ENCODE results near the gene KLF16.

Gene KLF16

GRCh38 chr19:1868971-1869370 is 5.6 kb upstream of the KLF16 start:
- peak overlapping the region; percentile 34; the same call in 1 of the 2 replicates for H3K27ac ChIP-seq
- TF ChIP-seq, protein P1, sequence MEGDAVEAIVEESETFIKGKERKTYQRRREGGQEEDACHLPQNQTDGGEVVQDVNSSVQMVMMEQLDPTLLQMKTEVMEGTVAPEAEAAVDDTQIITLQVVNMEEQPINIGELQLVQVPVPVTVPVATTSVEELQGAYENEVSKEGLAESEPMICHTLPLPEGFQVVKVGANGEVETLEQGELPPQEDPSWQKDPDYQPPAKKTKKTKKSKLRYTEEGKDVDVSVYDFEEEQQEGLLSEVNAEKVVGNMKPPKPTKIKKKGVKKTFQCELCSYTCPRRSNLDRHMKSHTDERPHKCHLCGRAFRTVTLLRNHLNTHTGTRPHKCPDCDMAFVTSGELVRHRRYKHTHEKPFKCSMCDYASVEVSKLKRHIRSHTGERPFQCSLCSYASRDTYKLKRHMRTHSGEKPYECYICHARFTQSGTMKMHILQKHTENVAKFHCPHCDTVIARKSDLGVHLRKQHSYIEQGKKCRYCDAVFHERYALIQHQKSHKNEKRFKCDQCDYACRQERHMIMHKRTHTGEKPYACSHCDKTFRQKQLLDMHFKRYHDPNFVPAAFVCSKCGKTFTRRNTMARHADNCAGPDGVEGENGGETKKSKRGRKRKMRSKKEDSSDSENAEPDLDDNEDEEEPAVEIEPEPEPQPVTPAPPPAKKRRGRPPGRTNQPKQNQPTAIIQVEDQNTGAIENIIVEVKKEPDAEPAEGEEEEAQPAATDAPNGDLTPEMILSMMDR (IDR thresholded peaks at IDR 0.05): no peak
- TF ChIP-seq ZFX (IDR thresholded peaks at IDR 0.05; ENCODE audit: borderline replicate concordance): no peak

GRCh38 chr19:1867349-1867724 is 4.0 kb upstream of the KLF16 start:
- no peak for TF ChIP-seq ZFX (IDR thresholded peaks at IDR 0.05; ENCODE audit: borderline replicate concordance)
- TF ChIP-seq, protein P1 (IDR thresholded peaks at IDR 0.05): no peak
- peak overlapping the region; percentile 12; the same call in 1 of the 2 replicates for H3K27ac ChIP-seq

GRCh38 chr19:1866693-1867348 is 3.4 kb upstream of the KLF16 start:
- peak overlapping the region; percentile 93; the same call in 1 of the 2 replicates for H3K27ac ChIP-seq

GRCh38 chr19:1865172-1866010 is 2.0 kb upstream of the KLF16 start:
- H3K27ac ChIP-seq: peak overlapping the region; percentile 93
- TF ChIP-seq ZFX (IDR thresholded peaks at IDR 0.05; ENCODE audit: borderline replicate concordance): no peak
- TF ChIP-seq, protein P1 (IDR thresholded peaks at IDR 0.05): no peak

More at GRCh38 chr19:1866693-1867348, 3.4 kb upstream of the KLF16 start:
- no peak for TF ChIP-seq ZFX (IDR thresholded peaks at IDR 0.05; ENCODE audit: borderline replicate concordance)
- TF ChIP-seq, protein P1 (IDR thresholded peaks at IDR 0.05): no peak

DNA sequence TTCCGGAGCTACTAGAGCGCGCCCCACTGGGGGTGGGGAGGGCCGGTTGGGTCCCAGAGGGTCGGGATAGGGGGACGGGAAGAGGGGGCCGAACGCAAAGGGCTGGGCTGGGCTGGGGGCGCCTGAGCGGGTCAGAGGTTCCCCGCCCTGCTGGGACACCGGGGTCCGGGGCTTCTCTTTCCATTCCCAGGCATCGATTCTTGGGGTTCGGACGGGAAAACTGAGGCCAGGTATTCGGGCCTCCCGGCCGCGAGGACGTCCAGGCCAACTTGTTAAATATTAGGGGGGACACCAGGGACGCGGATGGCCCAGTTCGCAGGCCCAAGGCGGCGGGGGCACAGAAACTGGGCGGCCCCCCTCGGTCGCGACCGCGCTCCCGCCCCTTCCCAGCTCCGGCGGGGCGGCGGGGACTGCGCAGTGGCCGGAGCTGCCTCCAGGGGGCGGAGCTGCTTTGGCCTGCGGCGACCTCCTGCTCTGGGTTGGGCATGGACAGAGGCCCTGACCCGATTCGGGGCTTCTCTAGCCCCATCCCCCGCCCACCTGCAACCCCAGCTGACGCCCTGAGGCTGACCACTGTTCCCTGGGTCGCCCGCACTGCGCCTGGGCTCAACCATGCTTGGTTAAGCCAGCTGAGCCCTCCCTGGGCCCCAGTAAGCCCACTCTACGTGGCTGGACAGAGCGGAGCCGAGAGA is 1.2 kb upstream of the KLF16 start:
- no peak for TF ChIP-seq ZFX (IDR thresholded peaks at IDR 0.05; ENCODE audit: borderline replicate concordance)
- TF ChIP-seq, protein P1 (IDR thresholded peaks at IDR 0.05): peak; percentile 82
- peak overlapping the region; percentile 93 for H3K27ac ChIP-seq

- peak overlapping the region; percentile 93 for H3K27ac ChIP-seq
- TF ChIP-seq ZFX (IDR thresholded peaks at IDR 0.05; ENCODE audit: borderline replicate concordance): no peak
- TF ChIP-seq, protein P1 (IDR thresholded peaks at IDR 0.05): no peak
Observed at GRCh38 chr19:1863638-1864479, 480 bp upstream of the KLF16 start.
